Measurements from ENCODE around the gene VPS8.

- TF ChIP-seq CTCF (IDR thresholded peaks at IDR 0.05), result no peak
- TF ChIP-seq POLR2A (IDR thresholded peaks at IDR 0.05), result no peak
Measured at GRCh38 chr3:184832903-184833302, 20.9 kb downstream of the VPS8 start.

Data from esophagus squamous epithelium (tissue), 4 donors.